Prostate gland (tissue), 2 donors: ENCODE data around the gene USP34. TPM values are rescaled to one million over a fixed set of nuclear protein-coding genes. Genes with fewer than 3 reads are reported as not detected.
"Not testable (repeated sequence)": the region's sequence is repeated elsewhere in the genome, so short reads cannot be mapped to it uniquely, and the experiment has no call there.

Experiments
- DNase-seq: peaks from one replicate; pipeline ENCODE4 v3.0.0-alpha.2; 2019; ENCODE audit warnings: low spot score
- H3K27ac ChIP-seq, 2 donors: fragments of 200-600 bp; sonication (generic); 2 replicates each; pipeline ENCODE4 v1.5.1; 2017 to 2019
- H3K27me3 ChIP-seq: fragments of 200-600 bp; sonication (generic); replicated peaks from 2 replicates; pipeline ENCODE4 v1.5.1; 2019; ENCODE audit not compliant: insufficient read depth
- H3K36me3 ChIP-seq, 2 donors: fragments of 200-600 bp; sonication (generic); 1 replicate in 1 of 2; 2 replicates in 1 of 2; pipeline versions ENCODE4 v1.5.1 to v1.8.1; 2017 to 2019
- H3K4me1 ChIP-seq: fragments of 200-600 bp; sonication (generic); replicated peaks from 2 replicates; pipeline ENCODE4 v1.5.1; 2019
- H3K4me3 ChIP-seq, 2 donors: fragments of 200-600 bp; sonication (generic); 2 replicates each; pipeline ENCODE4 v1.5.1; 2017 to 2019
- H3K9me3 ChIP-seq: fragments of 200-600 bp; sonication (generic); 2 replicates; pipeline ENCODE4 v1.5.1; 2017
- CTCF ChIP-seq, 4 experiments: fragments of 200-600 bp in 2 of 4; fragments of 450-650 bp in 2 of 4; sonication (generic) in 2 of 4; IDR thresholded peaks; 1 replicate in 3 of 4; 2 replicates in 1 of 4; pipeline ENCODE4 v1.5.1; 2016 to 2019; ENCODE audit warnings: antibody characterized with exemption in 4 of 4, mild to moderate bottlenecking in 2 of 4, moderate library complexity in 2 of 4
- POLR2A ChIP-seq: fragments of 450-650 bp; IDR thresholded peaks from one replicate; pipeline ENCODE4 v1.6.1; 2016; ENCODE audit warnings: antibody characterized with exemption, mild to moderate bottlenecking
- POLR2AphosphoS5 ChIP-seq: sonication (generic); formaldehyde crosslinking; IDR thresholded peaks from one replicate; pipeline ENCODE4 v1.6.1; 2017; ENCODE audit warnings: antibody characterized with exemption
- WGBS: methylation state at CpG from one replicate; pipeline ENCODE4 v1.1.5; 2018; 5-methylcytosine and 5-hydroxymethylcytosine counted together
- intact Hi-C: fragments of 100-400 bp; cut with DNase I; formaldehyde crosslinking; loops from one replicate; pipeline ENCODE4 v1.14.2; 2022
- total RNA-seq, 2 donors: library from RNA; depleted of rRNA; stranded (reverse); fragments of >200 nt; gene quantifications; one replicate each; pipeline ENCODE4 v1.1.0, GENCODE V29; 2016

Gene USP34
- total RNA-seq, 2 donors from 2014 or later, result 94.1 to 206 TPM

DNA sequence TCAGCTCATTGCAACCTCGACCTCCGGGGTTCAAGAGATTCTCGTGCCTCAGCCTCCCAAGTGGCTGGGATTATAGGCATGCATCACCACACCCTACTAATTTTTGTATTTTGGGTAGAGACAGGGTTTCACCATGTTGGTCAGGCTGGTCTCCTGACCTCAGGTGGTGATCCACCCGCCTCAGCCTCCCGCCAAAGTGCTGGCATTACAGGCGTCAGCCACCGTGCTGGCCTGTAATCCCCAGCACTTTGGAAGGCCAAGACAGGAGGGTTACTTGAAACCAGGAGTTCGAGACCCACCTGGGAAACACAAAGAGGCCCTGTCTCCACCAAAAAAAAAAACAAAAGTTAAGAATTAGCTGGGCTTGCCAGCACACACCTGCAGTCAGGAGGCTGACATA lies 18.5 kb downstream of the USP34 start:
- H3K4me3 ChIP-seq, result no peak overlapping the region
- no peaks in the 10 kb centered on the region for H3K36me3 ChIP-seq
- H3K4me1 ChIP-seq, result no peaks in the 10 kb centered on the region
- no peaks in the 10 kb centered on the region for H3K27me3 ChIP-seq
- 92% methylated on average over 7 of the region's 8 CpGs for WGBS
- H3K9me3 ChIP-seq, result no peaks in the 10 kb centered on the region
- no peak for DNase-seq
- no peak overlapping the region for H3K27ac ChIP-seq
- TF ChIP-seq CTCF (IDR thresholded peaks at IDR 0.05), result no peak
- no peak for TF ChIP-seq POLR2A
- TF ChIP-seq POLR2AphosphoS5, result no peak
- intact Hi-C loops, result no loop called here

DNA sequence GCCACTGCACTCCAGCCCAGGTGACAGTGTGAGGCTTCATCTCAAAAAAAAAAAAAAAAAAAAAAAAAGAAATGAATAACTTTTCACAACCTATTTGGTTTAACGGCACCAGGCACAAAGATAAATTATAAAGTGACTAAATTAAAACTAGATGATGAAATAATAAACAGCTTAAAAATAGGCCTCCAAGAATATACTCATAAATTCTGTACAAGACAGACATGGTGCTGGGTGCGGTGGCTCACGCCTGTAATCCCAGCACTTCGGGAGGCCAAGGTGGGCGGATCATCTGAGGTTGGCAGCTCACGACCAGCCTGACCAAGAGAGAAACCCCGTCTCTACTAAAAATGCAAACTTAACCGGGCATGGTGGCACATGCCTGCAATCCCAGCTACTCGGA lies 19.7 kb downstream of the USP34 start:
- H3K27ac ChIP-seq, result no peak overlapping the region
- WGBS, result 94% methylated on average over 9 of the region's 9 CpGs
- TF ChIP-seq POLR2A, result no peak
- TF ChIP-seq CTCF (IDR thresholded peaks at IDR 0.05), result no peak
- no peak for TF ChIP-seq POLR2AphosphoS5
- H3K4me3 ChIP-seq, result no peak overlapping the region
- no peaks in the 10 kb centered on the region for H3K9me3 ChIP-seq
- H3K27me3 ChIP-seq, result no peaks in the 10 kb centered on the region
- no peaks in the 10 kb centered on the region for H3K4me1 ChIP-seq
- no peaks in the 10 kb centered on the region for H3K36me3 ChIP-seq
- intact Hi-C loops, result no loop called here
- no peak for DNase-seq

GRCh38 chr2:61450144-61450543 lies 20.7 kb downstream of the USP34 start:
- Histone ChIP-seq H3K27ac (no peak overlapping the region), H3K4me3 (no peak overlapping the region), H3K27me3 (no peaks in the 10 kb centered on the region), H3K4me1 (no peaks in the 10 kb centered on the region), H3K36me3 (no peaks in the 10 kb centered on the region), H3K9me3 (no peaks in the 10 kb centered on the region)
- DNase-seq, result no peak
- WGBS, result 75% methylated on average over 4 of the region's 4 CpGs
- TF ChIP-seq POLR2A (no peak), CTCF (IDR thresholded peaks at IDR 0.05) (no peak), POLR2AphosphoS5 (no peak)
- intact Hi-C loops, result no loop called here

GRCh38 chr2:61448229-61448628 lies 22.7 kb downstream of the USP34 start:
- no peaks in the 10 kb centered on the region for H3K9me3 ChIP-seq
- no peaks in the 10 kb centered on the region for H3K36me3 ChIP-seq
- WGBS, result 100% methylated on average over 2 of the region's 2 CpGs
- no peak for TF ChIP-seq CTCF (IDR thresholded peaks at IDR 0.05)
- TF ChIP-seq POLR2A, result no peak
- TF ChIP-seq POLR2AphosphoS5, result no peak
- H3K4me1 ChIP-seq, result no peaks in the 10 kb centered on the region
- H3K4me3 ChIP-seq, result no peak overlapping the region
- no peak for DNase-seq
- intact Hi-C loops, result no loop called here
- H3K27ac ChIP-seq, result no peak overlapping the region
- no peaks in the 10 kb centered on the region for H3K27me3 ChIP-seq

GRCh38 chr2:61446971-61447370 lies 23.9 kb downstream of the USP34 start:
- H3K27ac ChIP-seq, result not testable (repeated sequence)
- WGBS, result 90% methylated on average over 7 of the region's 7 CpGs

More at GRCh38 chr2:61446971-61447370, 23.9 kb downstream of the USP34 start:
- H3K27me3 ChIP-seq, H3K4me3 ChIP-seq, H3K36me3 ChIP-seq, H3K4me1 ChIP-seq, intact Hi-C loops, DNase-seq, H3K9me3 ChIP-seq: not testable (repeated sequence)
